Liver (tissue), 9 donors: Measurements from ENCODE around the gene METTL17. TPM values are rescaled to one million over a fixed set of nuclear protein-coding genes. Genes with fewer than 3 reads are reported as not detected.

Source experiments
- DNase-seq: peaks from one replicate; pipeline ENCODE4 v3.0.0-alpha.2; 2017; ENCODE audit warnings: low spot score
- H3K27ac ChIP-seq, 2 donors: one replicate each; pipeline ENCODE4 v1.7.0; 2013; ENCODE audit warnings: inconsistent platforms in 2 of 2, low read length in 2 of 2, control low read depth in 1 of 2, low read depth in 1 of 2, mild to moderate bottlenecking in 1 of 2
- H3K27me3 ChIP-seq, 4 donors: one replicate each; pipeline versions ENCODE4 v1.6.1 to v1.7.0; 2013; ENCODE audit warnings: low read length in 3 of 4, inconsistent platforms in 1 of 4, mild to moderate bottlenecking in 1 of 4, moderate library complexity in 1 of 4; ENCODE audit not compliant: control insufficient read depth in 4 of 4, insufficient read depth in 4 of 4
- H3K36me3 ChIP-seq, 4 donors: one replicate each; pipeline versions ENCODE4 v1.6.1 to v1.7.0; 2013; ENCODE audit warnings: low read length in 3 of 4, mild to moderate bottlenecking in 3 of 4, low read depth in 1 of 4, moderate library complexity in 1 of 4; ENCODE audit not compliant: control insufficient read depth in 4 of 4, insufficient read depth in 3 of 4
- H3K4me1 ChIP-seq, 4 donors: one replicate each; pipeline versions ENCODE4 v1.6.1 to v1.7.0; 2013; ENCODE audit warnings: low read length in 3 of 4, mild to moderate bottlenecking in 3 of 4, moderate library complexity in 1 of 4; ENCODE audit not compliant: control insufficient read depth in 4 of 4, insufficient read depth in 4 of 4
- H3K4me3 ChIP-seq, 3 donors: one replicate each; pipeline versions ENCODE4 v1.6.1 to v1.7.0; 2013; ENCODE audit warnings: low read length in 3 of 3, control low read depth in 1 of 3, low read depth in 1 of 3, mild to moderate bottlenecking in 1 of 3
- H3K9ac ChIP-seq, 2 donors: one replicate each; pipeline ENCODE4 v1.7.0; 2013; ENCODE audit warnings: low read length in 2 of 2, mild to moderate bottlenecking in 2 of 2, moderate library complexity in 2 of 2, control low read depth in 1 of 2, low read depth in 1 of 2
- H3K9me3 ChIP-seq, 4 donors: one replicate each; pipeline versions ENCODE4 v1.6.1 to v1.7.0; 2013; ENCODE audit warnings: low read length in 3 of 4; ENCODE audit not compliant: control insufficient read depth in 4 of 4
- ATF3 ChIP-seq: IDR thresholded peaks from 2 replicates; pipeline ENCODE4 v1.6.1; 2016; ENCODE audit warnings: antibody characterized with exemption
- CTCF ChIP-seq: fragments of 150-350 bp; IDR thresholded peaks from 2 replicates; pipeline ENCODE4 v1.5.1; 2017; ENCODE audit warnings: improper control_type of control experiment, low read depth, low read length; ENCODE audit not compliant: missing input control
- EGR1 ChIP-seq, 2 donors: IDR thresholded peaks; 2 replicates each; pipeline ENCODE4 v1.6.1; 2016 to 2018; ENCODE audit warnings: antibody characterized with exemption in 2 of 2, low read depth in 2 of 2
- FOXA1 ChIP-seq: IDR thresholded peaks from 2 replicates; pipeline ENCODE4 v1.6.1; 2016; ENCODE audit warnings: antibody characterized with exemption
- FOXA2 ChIP-seq: IDR thresholded peaks from 2 replicates; pipeline ENCODE4 v1.6.1; 2016; ENCODE audit warnings: antibody characterized with exemption
- GABPA ChIP-seq, 2 donors: IDR thresholded peaks in 1 of 2; conservative IDR thresholded peaks in 1 of 2; 2 replicates each; pipeline ENCODE4 v1.6.1; 2016; ENCODE audit warnings: antibody characterized with exemption in 2 of 2, mild to moderate bottlenecking in 1 of 2, moderate library complexity in 1 of 2
- HNF4G ChIP-seq: IDR thresholded peaks from 2 replicates; pipeline ENCODE4 v1.6.1; 2016; ENCODE audit warnings: antibody characterized with exemption
- JUND ChIP-seq, 2 donors: IDR thresholded peaks; 2 replicates each; pipeline ENCODE4 v1.6.1; 2016; ENCODE audit warnings: antibody characterized with exemption in 2 of 2
- MAX ChIP-seq: IDR thresholded peaks from 2 replicates; pipeline ENCODE4 v1.6.1; 2016; ENCODE audit warnings: antibody characterized with exemption
- NR2F2 ChIP-seq: IDR thresholded peaks from 2 replicates; pipeline ENCODE4 v1.6.1; 2016; ENCODE audit warnings: antibody characterized with exemption
- REST ChIP-seq: IDR thresholded peaks from 2 replicates; pipeline ENCODE4 v1.6.1; 2016; ENCODE audit warnings: antibody characterized with exemption, mild to moderate bottlenecking
- SP1 ChIP-seq: IDR thresholded peaks from 2 replicates; pipeline ENCODE4 v1.6.1; 2018; ENCODE audit warnings: antibody characterized with exemption, mild to moderate bottlenecking
- TAF1 ChIP-seq: conservative IDR thresholded peaks from 2 replicates; pipeline ENCODE4 v1.6.1; 2016; ENCODE audit warnings: antibody characterized with exemption, mild to moderate bottlenecking
- YY1 ChIP-seq: IDR thresholded peaks from 2 replicates; pipeline ENCODE4 v1.6.1; 2016; ENCODE audit warnings: antibody characterized with exemption, mild to moderate bottlenecking
- ZBTB33 ChIP-seq: IDR thresholded peaks from 2 replicates; pipeline ENCODE4 v1.6.1; 2016; ENCODE audit warnings: antibody characterized with exemption
- WGBS: extraction: QIAGEN DNeasy Blood & Tissue Kit; methylation state at CpG from one replicate; pipeline ENCODE4 v1.1.7; 2013; 5-methylcytosine and 5-hydroxymethylcytosine counted together
- polyA plus RNA-seq, 2 donors: library from polyadenylated mRNA; stranded (reverse) in 1 of 2; unstranded in 1 of 2; fragments of 200-250 nt in 1 of 2; fragments of >200 nt in 1 of 2; fragmentation: Nextera tagmentation in 1 of 2; extraction: Ambion mirVana in 1 of 2; gene quantifications; one replicate each; pipeline versions ENCODE4 v1.2.1 to v1.2.3, GENCODE V29; 2013 to 2015
- total RNA-seq, 2 donors: library from RNA; depleted of rRNA; stranded (reverse); fragments of >200 nt; gene quantifications; one replicate each; pipeline ENCODE4 v1.2.3, GENCODE V29; 2014
- donor health status: healthy.
- donor health status: healthy.
- donor health status: healthy.
- donor health status: healthy.
- donor health status: healthy.

The METTL17 gene
- total and polyA plus RNA-seq, 4 donors: 31.0 to 64.8 (median 47.3) TPM

- Histone ChIP-seq H3K9me3 (no peaks in the 10 kb centered on the region), H3K4me1 (no peaks in the 10 kb centered on the region), H3K9ac (no peak overlapping the region), H3K27me3 (peaks cover 0 to under 1% (median 0%) of the 10 kb centered on the region in 4 donors), H3K36me3 (no peaks in the 10 kb centered on the region), H3K4me3 (no peak overlapping the region), H3K27ac (no peak overlapping the region)
- 70% methylated on average over 1 of the region's 1 CpG for WGBS
- no peak for DNase-seq
- TF ChIP-seq ZBTB33 (no peak), FOXA1 (no peak), REST (no peak), MAX (no peak), YY1 (no peak), SP1 (no peak), ATF3 (no peak)
These were observed 11.1 kb upstream of the METTL17 start for GRCh38 chr14:20978687-20979086.

GRCh38 chr14:20980906-20981305 is 8.9 kb upstream of the METTL17 start:
- 77% methylated on average over 1 of the region's 1 CpG for WGBS

GRCh38 chr14:20982646-20983369 is 7.0 kb upstream of the METTL17 start:
- H3K4me3 ChIP-seq: no peak overlapping the region
- TF ChIP-seq HNF4G (no peak), JUND (IDR thresholded peaks at IDR 0.05) (no peak), YY1 (no peak), TAF1 (no peak), REST (no peak), FOXA2 (no peak), SP1 (no peak), NR2F2 (no peak), CTCF (no peak), MAX (no peak), GABPA (IDR thresholded peaks at IDR 0.05 in 1 of 2, conservative IDR thresholded peaks at IDR 0.05 in 1 of 2) (no peak)

More at GRCh38 chr14:20980906-20981305, 8.9 kb upstream of the METTL17 start:
- Histone ChIP-seq H3K9ac (no peak overlapping the region), H3K4me3 (no peak overlapping the region), H3K27me3 (peaks cover 0 to 3% (median 0%) of the 10 kb centered on the region in 4 donors), H3K27ac (no peak overlapping the region), H3K36me3 (no peaks in the 10 kb centered on the region), H3K9me3 (no peaks in the 10 kb centered on the region), H3K4me1 (no peaks in the 10 kb centered on the region)
- no peak for DNase-seq
- TF ChIP-seq EGR1 (IDR thresholded peaks at IDR 0.05; ENCODE audit: low read depth in 2 of 2) (no peak), HNF4G (no peak), FOXA1 (no peak), JUND (IDR thresholded peaks at IDR 0.05) (no peak)

More at GRCh38 chr14:20982646-20983369, 7.0 kb upstream of the METTL17 start:
- Histone ChIP-seq H3K9me3 (no peaks in the 10 kb centered on the region), H3K9ac (no peak overlapping the region), H3K27ac (no peak overlapping the region), H3K4me1 (no peaks in the 10 kb centered on the region), H3K27me3 (peaks cover 0 to 3% (median 0%) of the 10 kb centered on the region in 4 donors), H3K36me3 (no peaks in the 10 kb centered on the region)
- WGBS: 82% methylated on average over 2 of the region's 2 CpGs
- DNase-seq: no peak
